Liver (tissue), 9 donors: ENCODE data around the gene PYCR2. TPM values are rescaled to one million over a fixed set of nuclear protein-coding genes. Genes with fewer than 3 reads are reported as not detected.

ENCODE experiments used
- DNase-seq: peaks from one replicate; pipeline ENCODE4 v3.0.0-alpha.2; 2017; ENCODE audit warnings: low spot score
- H3K27ac ChIP-seq, 2 donors: one replicate each; pipeline ENCODE4 v1.7.0; 2013; ENCODE audit warnings: inconsistent platforms in 2 of 2, low read length in 2 of 2, control low read depth in 1 of 2, low read depth in 1 of 2, mild to moderate bottlenecking in 1 of 2
- H3K27me3 ChIP-seq, 4 donors: one replicate each; pipeline versions ENCODE4 v1.6.1 to v1.7.0; 2013; ENCODE audit warnings: low read length in 3 of 4, inconsistent platforms in 1 of 4, mild to moderate bottlenecking in 1 of 4, moderate library complexity in 1 of 4; ENCODE audit not compliant: control insufficient read depth in 4 of 4, insufficient read depth in 4 of 4
- H3K36me3 ChIP-seq, 4 donors: one replicate each; pipeline versions ENCODE4 v1.6.1 to v1.7.0; 2013; ENCODE audit warnings: low read length in 3 of 4, mild to moderate bottlenecking in 3 of 4, low read depth in 1 of 4, moderate library complexity in 1 of 4; ENCODE audit not compliant: control insufficient read depth in 4 of 4, insufficient read depth in 3 of 4
- H3K4me1 ChIP-seq, 4 donors: one replicate each; pipeline versions ENCODE4 v1.6.1 to v1.7.0; 2013; ENCODE audit warnings: low read length in 3 of 4, mild to moderate bottlenecking in 3 of 4, moderate library complexity in 1 of 4; ENCODE audit not compliant: control insufficient read depth in 4 of 4, insufficient read depth in 4 of 4
- H3K4me3 ChIP-seq, 3 donors: one replicate each; pipeline versions ENCODE4 v1.6.1 to v1.7.0; 2013; ENCODE audit warnings: low read length in 3 of 3, control low read depth in 1 of 3, low read depth in 1 of 3, mild to moderate bottlenecking in 1 of 3
- H3K9ac ChIP-seq, 2 donors: one replicate each; pipeline ENCODE4 v1.7.0; 2013; ENCODE audit warnings: low read length in 2 of 2, mild to moderate bottlenecking in 2 of 2, moderate library complexity in 2 of 2, control low read depth in 1 of 2, low read depth in 1 of 2
- H3K9me3 ChIP-seq, 4 donors: one replicate each; pipeline versions ENCODE4 v1.6.1 to v1.7.0; 2013; ENCODE audit warnings: low read length in 3 of 4; ENCODE audit not compliant: control insufficient read depth in 4 of 4
- ATF3 ChIP-seq: IDR thresholded peaks from 2 replicates; pipeline ENCODE4 v1.6.1; 2016; ENCODE audit warnings: antibody characterized with exemption
- CTCF ChIP-seq: fragments of 150-350 bp; IDR thresholded peaks from 2 replicates; pipeline ENCODE4 v1.5.1; 2017; ENCODE audit warnings: improper control_type of control experiment, low read depth, low read length; ENCODE audit not compliant: missing input control
- EGR1 ChIP-seq, 2 donors: IDR thresholded peaks; 2 replicates each; pipeline ENCODE4 v1.6.1; 2016 to 2018; ENCODE audit warnings: antibody characterized with exemption in 2 of 2, low read depth in 2 of 2
- FOXA1 ChIP-seq: IDR thresholded peaks from 2 replicates; pipeline ENCODE4 v1.6.1; 2016; ENCODE audit warnings: antibody characterized with exemption
- FOXA2 ChIP-seq: IDR thresholded peaks from 2 replicates; pipeline ENCODE4 v1.6.1; 2016; ENCODE audit warnings: antibody characterized with exemption
- GABPA ChIP-seq, 2 donors: IDR thresholded peaks in 1 of 2; conservative IDR thresholded peaks in 1 of 2; 2 replicates each; pipeline ENCODE4 v1.6.1; 2016; ENCODE audit warnings: antibody characterized with exemption in 2 of 2, mild to moderate bottlenecking in 1 of 2, moderate library complexity in 1 of 2
- HNF4A ChIP-seq, 2 donors: conservative IDR thresholded peaks; 2 replicates each; pipeline ENCODE4 v1.6.1; 2016; ENCODE audit warnings: antibody characterized with exemption in 2 of 2, mild to moderate bottlenecking in 2 of 2
- HNF4G ChIP-seq: IDR thresholded peaks from 2 replicates; pipeline ENCODE4 v1.6.1; 2016; ENCODE audit warnings: antibody characterized with exemption
- JUND ChIP-seq, 2 donors: IDR thresholded peaks; 2 replicates each; pipeline ENCODE4 v1.6.1; 2016; ENCODE audit warnings: antibody characterized with exemption in 2 of 2
- MAX ChIP-seq: IDR thresholded peaks from 2 replicates; pipeline ENCODE4 v1.6.1; 2016; ENCODE audit warnings: antibody characterized with exemption
- NR2F2 ChIP-seq: IDR thresholded peaks from 2 replicates; pipeline ENCODE4 v1.6.1; 2016; ENCODE audit warnings: antibody characterized with exemption
- RAD21 ChIP-seq, 2 donors: IDR thresholded peaks; 2 replicates each; pipeline ENCODE4 v1.6.1; 2016; ENCODE audit warnings: antibody characterized with exemption in 2 of 2, mild to moderate bottlenecking in 2 of 2
- RXRA ChIP-seq, 2 donors: IDR thresholded peaks; 2 replicates each; pipeline ENCODE4 v1.6.1; 2017 to 2018; ENCODE audit warnings: antibody characterized with exemption in 2 of 2, mild to moderate bottlenecking in 1 of 2
- SP1 ChIP-seq: IDR thresholded peaks from 2 replicates; pipeline ENCODE4 v1.6.1; 2018; ENCODE audit warnings: antibody characterized with exemption, mild to moderate bottlenecking
- TAF1 ChIP-seq: conservative IDR thresholded peaks from 2 replicates; pipeline ENCODE4 v1.6.1; 2016; ENCODE audit warnings: antibody characterized with exemption, mild to moderate bottlenecking
- YY1 ChIP-seq: IDR thresholded peaks from 2 replicates; pipeline ENCODE4 v1.6.1; 2016; ENCODE audit warnings: antibody characterized with exemption, mild to moderate bottlenecking
- ZBTB33 ChIP-seq: IDR thresholded peaks from 2 replicates; pipeline ENCODE4 v1.6.1; 2016; ENCODE audit warnings: antibody characterized with exemption
- WGBS: extraction: QIAGEN DNeasy Blood & Tissue Kit; methylation state at CpG from one replicate; pipeline ENCODE4 v1.1.7; 2013; 5-methylcytosine and 5-hydroxymethylcytosine counted together
- polyA plus RNA-seq, 2 donors: library from polyadenylated mRNA; stranded (reverse) in 1 of 2; unstranded in 1 of 2; fragments of 200-250 nt in 1 of 2; fragments of >200 nt in 1 of 2; fragmentation: Nextera tagmentation in 1 of 2; extraction: Ambion mirVana in 1 of 2; gene quantifications; one replicate each; pipeline versions ENCODE4 v1.2.1 to v1.2.3, GENCODE V29; 2013 to 2015
- total RNA-seq, 2 donors: library from RNA; depleted of rRNA; stranded (reverse); fragments of >200 nt; gene quantifications; one replicate each; pipeline ENCODE4 v1.2.3, GENCODE V29; 2014
- TF ChIP-seq, protein P1 (sequence below): IDR thresholded peaks from 2 replicates; pipeline ENCODE4 v1.6.1; 2016; ENCODE audit warnings: antibody characterized with exemption, mild to moderate bottlenecking
- donor health status: healthy.
- donor health status: healthy.
- donor health status: healthy.
- donor health status: healthy.
- donor health status: healthy.

The PYCR2 gene
- total RNA-seq (10 to 100 TPM; 26.9 to 39.0 TPM), polyA plus RNA-seq (10 to 100 TPM; 16.8 to 41.0 TPM)

DNA sequence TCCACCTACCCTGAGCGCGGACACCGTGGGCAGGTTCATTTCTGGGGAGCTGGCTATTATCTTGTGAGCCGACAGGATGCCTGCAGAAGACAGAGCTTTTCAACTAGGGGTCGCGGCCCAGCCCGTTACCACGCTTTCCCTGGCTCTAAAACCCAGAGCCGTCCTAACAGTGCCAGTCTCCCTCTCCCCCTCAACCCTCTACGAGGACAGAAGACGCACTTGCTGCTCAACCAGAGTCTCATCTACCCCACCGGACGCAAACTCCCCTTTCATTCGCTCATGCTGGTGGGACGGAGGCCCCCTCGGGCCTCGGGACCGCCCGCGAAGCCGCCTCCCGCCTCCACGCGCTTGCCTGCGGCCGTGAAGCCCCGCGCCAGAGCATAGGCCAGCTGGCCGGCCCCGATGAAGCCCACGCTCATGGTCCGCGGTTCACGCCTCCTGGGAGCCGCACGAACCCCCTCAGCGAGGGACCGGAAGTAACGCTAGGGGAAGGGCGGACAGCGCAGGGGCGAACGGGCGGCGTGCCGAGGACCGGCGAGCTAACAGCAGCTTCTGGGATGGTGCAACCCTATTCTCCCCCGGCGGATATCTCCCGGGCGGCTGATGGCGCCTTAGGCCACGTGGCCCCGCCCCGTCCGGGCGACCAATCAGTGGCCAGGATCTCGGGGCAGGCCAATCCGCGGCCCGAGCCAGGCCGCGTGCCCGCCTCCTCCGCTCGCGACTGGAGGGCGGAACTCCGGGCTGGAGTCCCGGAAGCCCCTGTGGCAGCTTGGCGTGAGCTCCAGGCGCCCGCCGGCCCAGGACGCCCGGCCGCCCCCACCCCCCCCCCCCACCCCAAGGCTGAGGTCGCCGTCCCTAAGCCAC is at the start of gene PYCR2:
TSS of gene PYCR2 (minus strand) at position 559 of the 864 bp plus-strand sequence. CDS start at position 419, 140 bp downstream.
- WGBS: under 1% methylated on average over 80 of the region's 80 CpGs
- Histone ChIP-seq H3K9ac (peak within 1 kb of the TSS; percentile 75 to 96), H3K9me3 (no peaks in the 10 kb centered on the region), H3K4me3 (peak within 1 kb of the TSS; percentile 80 to 96 (median 92)), H3K27ac (peak within 1 kb of the TSS; percentile 85 to 88), H3K4me1 (peaks cover 2 to 15% (median 7%) of the 10 kb centered on the region in 4 donors), H3K27me3 (no peaks in the 10 kb centered on the region), H3K36me3 (peaks cover 0 to 13% (median 6%) of the 10 kb centered on the region in 4 donors)
- TF ChIP-seq EGR1 (IDR thresholded peaks at IDR 0.05; ENCODE audit: low read depth in 2 of 2) (peak in 1 of 2 donors; percentile 30), RAD21 (IDR thresholded peaks at IDR 0.05) (peak in 1 of 2 donors; percentile 22), CTCF (no peak), HNF4A (conservative IDR thresholded peaks at IDR 0.05) (no peak), SP1 (peak; percentile 79), ZBTB33 (no peak), NR2F2 (no peak), JUND (IDR thresholded peaks at IDR 0.05) (no peak), YY1 (peak; percentile 84), TAF1 (peak; percentile 7), ATF3 (no peak), FOXA2 (no peak), FOXA1 (no peak), GABPA (IDR thresholded peaks at IDR 0.05 in 1 of 2, conservative IDR thresholded peaks at IDR 0.05 in 1 of 2) (peak; percentile 55 to 81), MAX (no peak), RXRA (IDR thresholded peaks at IDR 0.05) (peak in 1 of 2 donors; percentile 11), HNF4G (no peak)
- TF ChIP-seq, protein P1, sequence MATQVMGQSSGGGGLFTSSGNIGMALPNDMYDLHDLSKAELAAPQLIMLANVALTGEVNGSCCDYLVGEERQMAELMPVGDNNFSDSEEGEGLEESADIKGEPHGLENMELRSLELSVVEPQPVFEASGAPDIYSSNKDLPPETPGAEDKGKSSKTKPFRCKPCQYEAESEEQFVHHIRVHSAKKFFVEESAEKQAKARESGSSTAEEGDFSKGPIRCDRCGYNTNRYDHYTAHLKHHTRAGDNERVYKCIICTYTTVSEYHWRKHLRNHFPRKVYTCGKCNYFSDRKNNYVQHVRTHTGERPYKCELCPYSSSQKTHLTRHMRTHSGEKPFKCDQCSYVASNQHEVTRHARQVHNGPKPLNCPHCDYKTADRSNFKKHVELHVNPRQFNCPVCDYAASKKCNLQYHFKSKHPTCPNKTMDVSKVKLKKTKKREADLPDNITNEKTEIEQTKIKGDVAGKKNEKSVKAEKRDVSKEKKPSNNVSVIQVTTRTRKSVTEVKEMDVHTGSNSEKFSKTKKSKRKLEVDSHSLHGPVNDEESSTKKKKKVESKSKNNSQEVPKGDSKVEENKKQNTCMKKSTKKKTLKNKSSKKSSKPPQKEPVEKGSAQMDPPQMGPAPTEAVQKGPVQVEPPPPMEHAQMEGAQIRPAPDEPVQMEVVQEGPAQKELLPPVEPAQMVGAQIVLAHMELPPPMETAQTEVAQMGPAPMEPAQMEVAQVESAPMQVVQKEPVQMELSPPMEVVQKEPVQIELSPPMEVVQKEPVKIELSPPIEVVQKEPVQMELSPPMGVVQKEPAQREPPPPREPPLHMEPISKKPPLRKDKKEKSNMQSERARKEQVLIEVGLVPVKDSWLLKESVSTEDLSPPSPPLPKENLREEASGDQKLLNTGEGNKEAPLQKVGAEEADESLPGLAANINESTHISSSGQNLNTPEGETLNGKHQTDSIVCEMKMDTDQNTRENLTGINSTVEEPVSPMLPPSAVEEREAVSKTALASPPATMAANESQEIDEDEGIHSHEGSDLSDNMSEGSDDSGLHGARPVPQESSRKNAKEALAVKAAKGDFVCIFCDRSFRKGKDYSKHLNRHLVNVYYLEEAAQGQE: peak; percentile 55
- peak; percentile 98 for DNase-seq
